HT-29 (cell line): Measurements from ENCODE around the gene DNAJC6. TPM values are rescaled to one million over a fixed set of nuclear protein-coding genes. Genes with fewer than 3 reads are reported as not detected.
A peak's percentile ranks its signal among the peaks of the same experiment; 100 is the strongest.
"Not testable (repeated sequence)": the region's sequence is repeated elsewhere in the genome, so short reads cannot be mapped to it uniquely, and the experiment has no call there.

Experiments
- DNase-seq: peaks from one replicate; pipeline ENCODE4 v3.0.0-alpha.2; 2015; ENCODE audit warnings: low spot score
- total RNA-seq: library from RNA; depleted of rRNA; stranded (reverse); fragments of >200 nt; shearing (Covaris generic); gene quantifications from 2 replicates; pipeline ENCODE4 v1.2.3, GENCODE V29; 2014

DNAJC6 gene
- total RNA-seq, 1 experiment from 2014 or later: 0.10 TPM

DNA sequence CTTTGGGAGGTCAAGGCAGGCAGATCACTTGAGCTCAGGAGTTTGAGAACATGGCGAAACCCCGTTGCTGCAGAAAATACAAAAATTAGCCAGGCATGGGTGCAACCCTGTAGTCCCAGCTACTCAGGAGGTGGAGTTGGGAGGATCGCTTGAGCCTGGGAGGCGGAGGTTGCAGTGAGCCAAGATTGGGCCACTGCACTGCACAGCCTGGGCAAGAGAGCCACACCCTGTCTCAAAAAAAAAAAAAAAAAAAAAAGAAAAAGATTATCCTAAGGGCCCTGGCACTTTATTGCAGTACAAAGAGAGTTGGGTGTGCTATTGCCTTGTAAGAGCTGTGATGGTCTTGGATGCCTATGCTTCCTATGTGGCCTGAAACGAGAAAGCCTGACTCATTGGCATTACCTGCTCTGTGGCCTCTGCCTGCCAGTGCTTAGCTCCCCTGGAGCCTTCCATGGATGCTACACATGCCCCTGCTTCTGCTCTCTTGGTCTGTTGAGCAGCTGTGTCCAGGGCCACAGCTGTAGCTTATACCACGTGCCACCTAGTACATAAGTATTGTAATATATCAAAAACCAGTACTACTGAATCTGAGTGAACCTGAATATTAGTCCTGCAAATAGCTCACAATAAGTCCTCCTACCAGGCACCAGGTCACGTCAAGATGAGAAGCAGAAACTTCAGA is 45.8 kb downstream of the DNAJC6 start:
- no peak for DNase-seq

DNA sequence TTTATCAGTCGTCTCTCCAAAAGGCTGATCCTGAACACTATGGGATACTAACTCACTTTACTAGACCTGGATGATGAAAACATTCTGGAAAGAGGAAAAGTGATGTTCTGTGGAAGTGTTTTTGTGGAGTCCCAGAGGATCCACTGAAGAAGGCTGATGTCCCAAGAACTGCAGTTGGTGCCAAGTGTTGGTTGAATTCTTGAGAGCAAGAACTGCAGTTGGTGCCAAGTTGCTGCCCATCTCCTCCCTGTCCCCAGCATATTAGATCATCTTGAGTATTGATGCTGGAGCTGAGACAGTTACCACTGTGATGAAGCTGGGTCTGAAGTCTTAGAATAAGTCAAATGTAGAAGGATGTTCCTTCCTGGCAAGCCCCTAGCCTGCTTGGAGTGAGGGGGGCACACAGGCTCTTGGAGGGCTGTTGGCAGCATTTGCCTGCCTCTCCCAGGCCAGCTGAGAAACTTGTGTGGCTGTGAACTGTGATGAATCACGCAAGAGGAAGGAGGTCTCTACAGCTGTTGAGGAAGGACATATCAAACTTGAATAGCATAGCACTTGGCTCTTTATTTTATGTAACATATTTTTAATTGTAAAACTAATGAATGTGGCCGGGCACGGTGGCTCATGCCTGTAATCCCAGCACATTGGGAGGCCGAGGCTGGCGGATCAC is 48.1 kb downstream of the DNAJC6 start:
- no peak for DNase-seq

DNA sequence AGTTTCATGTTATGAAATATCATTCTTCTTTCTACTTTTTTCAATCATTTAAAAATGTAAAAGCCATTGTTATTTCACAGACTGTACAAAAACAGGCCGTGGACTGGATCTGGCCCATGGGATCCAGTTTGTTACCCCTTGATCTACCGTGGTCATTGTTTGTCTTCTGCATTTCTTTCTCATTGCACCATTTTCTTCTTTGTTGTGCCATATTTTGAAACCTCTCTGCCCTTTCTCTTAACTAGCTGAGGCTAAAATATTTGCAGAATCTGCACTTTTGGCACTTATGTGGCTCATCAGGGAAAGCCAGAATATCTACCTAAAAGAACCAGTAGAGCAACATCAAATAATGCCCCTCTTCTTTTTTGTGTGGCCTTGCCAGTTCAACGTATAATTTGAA is 50.5 kb downstream of the DNAJC6 start:
- DNase-seq: no peak

DNA sequence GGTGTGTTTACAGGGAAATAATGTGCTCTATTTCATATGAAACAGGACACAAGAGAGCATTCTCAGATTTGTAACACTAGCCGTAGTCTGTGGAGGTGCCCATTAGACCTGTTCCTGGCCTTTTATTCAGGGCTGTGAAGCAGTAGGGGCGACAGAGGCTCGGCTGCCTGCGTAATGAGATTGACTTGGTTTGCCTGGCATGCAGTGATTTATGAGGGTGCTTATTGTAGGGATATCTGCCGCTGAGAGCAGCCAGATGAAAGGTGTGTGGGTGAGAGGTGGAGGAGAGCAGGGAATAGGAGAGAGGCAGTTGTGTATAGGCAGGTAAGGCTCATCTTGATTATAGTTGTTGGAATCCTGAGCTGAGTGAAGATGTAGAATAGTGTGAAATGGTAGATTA is 51.3 kb downstream of the DNAJC6 start:
- no peak for DNase-seq

DNA sequence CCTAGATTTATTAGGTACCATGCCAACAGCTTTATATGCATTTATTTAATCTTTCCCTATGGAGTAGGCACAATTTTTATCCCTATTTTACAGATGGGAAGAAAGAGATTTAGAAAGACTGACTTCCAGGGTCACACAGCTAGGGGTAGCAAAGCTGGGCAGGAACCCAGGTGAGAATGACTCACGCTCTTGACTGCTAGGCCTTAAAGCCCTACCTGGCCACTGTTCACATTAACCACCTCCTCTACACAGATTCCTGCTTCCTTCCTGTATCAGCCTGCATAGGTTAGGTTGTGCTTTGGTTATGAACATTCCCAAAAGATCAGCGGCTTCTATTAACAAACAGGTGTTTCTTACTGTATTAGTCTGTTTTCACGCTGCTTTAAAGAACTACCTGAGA is 53.2 kb downstream of the DNAJC6 start:
- DNase-seq: peak; percentile 11

DNA sequence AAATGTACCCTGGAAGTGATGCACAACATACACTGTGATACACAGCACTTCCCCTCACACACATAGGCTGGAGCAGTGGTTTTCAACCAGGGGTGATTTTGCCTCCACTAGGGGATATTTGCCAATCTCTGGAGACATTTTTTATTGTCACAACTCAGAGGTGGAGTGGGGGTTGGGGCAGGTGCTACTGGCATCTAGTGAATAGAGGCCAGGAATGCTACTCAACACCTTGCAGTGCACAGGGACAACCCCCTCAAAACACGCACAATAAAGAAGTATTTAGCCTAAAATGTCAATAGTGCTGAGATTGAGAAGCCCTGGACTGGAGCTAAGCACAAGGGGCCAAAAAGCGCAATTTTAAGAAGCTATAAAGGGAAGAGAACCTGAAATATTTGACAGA is 54.1 kb downstream of the DNAJC6 start:
- no peak for DNase-seq

DNA sequence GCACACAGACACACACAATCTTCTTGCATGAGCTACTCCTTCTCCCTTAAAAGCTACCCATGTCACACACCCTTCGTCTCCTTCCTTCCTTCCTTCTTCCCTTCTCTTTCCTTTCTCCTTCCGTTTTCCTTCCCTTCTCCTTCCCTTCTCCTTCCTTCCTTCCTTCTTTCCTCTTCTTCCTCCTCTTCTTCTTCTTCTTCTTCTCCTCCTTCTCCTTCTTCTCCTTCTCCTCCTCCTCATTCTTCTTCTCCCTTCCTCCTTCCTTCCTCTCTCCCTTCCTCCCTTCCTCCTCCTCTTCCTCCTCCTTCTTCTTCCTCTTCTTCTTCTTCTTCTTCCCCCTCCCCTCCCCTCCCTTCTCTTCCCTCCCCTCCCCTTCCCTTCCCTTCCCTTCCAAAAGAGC is 59.1 kb downstream of the DNAJC6 start:
- no peak for DNase-seq

DNA sequence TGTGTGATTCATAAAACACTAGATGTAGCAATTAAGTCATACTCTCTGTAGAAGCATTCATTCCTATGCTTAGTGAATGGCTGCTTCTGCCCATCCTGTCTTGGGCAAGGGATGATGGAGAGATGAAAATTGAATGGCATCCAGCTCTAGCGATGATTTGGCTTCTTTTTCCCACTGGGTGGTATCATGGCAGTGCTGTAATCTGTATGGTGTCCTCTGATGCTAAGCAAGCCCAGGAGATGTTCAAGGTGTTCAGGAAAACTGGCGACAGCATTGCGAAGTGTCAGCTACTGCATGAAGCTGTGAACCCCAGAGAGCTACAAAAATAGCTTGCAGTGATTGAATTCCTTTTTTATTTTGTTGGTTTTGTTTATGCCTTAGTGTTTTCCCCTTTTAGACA is 62.2 kb downstream of the DNAJC6 start:
- no peak for DNase-seq

DNA sequence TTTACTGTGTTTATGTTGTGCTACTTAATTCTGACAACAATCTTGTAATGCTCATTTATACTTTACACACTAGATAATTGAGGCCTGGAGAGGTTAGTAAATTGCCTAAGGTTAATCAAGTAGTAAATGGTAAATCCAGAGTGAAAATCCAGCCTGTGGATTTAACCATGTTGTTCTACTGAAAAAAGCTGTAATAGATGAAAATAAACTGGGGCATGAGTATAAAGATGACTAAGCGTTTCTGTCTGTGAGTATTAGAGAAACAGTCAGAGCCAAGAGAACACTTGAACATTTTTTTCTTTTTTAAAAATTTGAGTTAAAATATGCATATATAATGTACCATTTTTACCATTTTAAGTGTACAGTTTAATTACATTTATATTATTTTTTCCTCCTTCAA is 63.2 kb downstream of the DNAJC6 start:
- no peak for DNase-seq

DNA sequence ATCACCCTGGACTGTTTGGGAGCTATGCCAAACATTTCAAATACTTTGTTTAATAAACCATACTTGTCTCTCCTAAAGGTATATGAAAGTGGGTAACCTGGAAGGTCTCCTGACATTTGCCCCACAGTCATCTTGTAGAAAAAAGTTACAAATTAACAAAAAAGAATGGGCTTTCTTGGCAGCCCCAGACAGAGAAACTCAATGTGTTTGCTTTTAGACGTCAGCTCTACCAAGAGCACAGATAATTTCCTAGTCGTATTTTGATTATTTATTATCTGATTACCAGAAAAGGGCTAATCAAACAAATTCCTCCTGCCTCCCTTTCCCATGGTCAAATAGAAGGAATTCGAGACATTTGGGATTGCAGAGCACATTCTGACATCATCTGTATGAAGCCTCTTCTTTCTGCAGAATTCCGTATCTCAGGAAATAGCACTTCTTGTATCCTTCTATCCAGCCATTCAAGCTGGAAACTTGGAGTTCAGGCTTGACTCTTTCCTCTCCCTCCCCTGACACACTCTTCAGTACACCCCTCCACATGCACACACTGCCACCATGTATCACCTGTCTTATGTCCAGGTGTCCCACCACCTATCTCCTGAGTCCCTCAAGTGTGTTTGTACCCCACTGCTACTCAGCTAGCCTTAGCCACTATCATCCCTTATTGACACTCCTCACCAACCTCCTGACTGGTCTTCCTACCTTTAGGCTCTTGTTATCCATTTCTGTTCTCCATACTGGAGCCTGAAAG is 68.3 kb downstream of the DNAJC6 start:
- no peak for DNase-seq

DNA sequence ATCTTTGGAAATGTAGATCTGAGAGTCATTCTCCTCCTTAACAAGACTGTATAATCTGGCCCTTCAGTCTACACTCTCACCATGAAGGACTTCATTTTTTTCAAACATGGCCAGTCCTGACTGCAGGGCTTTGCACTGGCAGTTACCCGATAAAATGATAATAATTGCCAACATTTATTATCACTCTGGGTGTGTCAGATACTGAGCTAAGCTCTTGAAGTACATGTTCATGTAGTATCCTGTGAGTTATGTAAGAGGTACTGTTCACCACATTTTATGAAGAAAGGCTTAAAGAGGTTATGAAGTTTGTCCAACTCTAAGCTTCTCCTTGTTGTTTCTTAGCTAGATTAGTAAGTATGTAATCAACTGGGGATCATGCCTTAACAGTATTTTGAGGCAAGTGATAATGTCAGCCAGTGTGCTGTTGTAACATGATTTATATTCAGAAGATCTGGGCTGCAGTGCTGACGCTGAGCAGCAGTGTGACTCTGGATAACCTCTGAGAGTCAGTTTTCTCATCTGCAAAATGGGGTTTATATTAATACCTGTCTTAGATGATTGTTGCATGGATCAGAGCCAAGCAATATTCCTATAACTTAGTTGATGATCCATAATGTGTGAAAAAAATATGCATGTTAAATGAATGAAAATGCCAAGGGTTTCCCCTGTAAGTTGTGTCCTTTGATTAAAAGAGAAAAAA is 69.1 kb downstream of the DNAJC6 start:
- no peak for DNase-seq

DNA sequence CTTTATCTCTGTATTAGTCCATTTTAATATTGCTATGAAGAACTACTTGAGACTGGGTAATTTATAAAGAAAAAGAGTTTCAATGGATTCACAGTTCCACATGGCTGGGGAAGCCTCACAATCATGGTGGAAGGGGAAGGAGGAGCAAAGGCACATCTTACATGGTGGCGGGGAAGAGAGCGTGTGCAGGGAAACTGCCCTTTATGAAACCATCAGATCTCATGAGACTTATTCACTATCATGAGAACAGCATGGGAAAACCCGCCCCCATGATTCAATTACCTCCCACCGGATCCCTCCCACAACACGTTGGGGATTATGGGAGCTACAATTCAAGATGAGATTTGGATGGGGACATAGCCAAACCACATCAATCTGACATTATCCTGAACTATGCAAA is 75.1 kb downstream of the DNAJC6 start:
- DNase-seq: not testable (repeated sequence)

DNA sequence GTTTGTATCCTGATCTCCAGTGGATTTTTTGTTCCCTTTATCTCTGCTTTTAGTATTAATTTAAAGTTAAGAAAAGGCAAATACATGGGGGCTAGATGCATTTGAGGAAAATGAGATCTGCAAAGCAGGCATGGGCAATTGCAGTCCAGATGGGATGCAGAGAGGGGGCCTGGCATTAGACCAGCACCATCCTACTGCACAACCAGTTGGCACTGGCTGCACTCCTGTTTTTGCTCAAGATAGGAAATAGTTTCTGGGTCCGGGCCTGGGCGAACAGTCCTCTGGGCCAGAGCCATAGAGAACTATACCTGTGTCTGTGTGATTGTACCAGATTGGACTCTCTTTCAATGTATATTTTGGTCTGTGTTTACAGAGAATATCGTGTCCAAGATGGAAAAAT is 77.1 kb downstream of the DNAJC6 start:
- no peak for DNase-seq

DNA sequence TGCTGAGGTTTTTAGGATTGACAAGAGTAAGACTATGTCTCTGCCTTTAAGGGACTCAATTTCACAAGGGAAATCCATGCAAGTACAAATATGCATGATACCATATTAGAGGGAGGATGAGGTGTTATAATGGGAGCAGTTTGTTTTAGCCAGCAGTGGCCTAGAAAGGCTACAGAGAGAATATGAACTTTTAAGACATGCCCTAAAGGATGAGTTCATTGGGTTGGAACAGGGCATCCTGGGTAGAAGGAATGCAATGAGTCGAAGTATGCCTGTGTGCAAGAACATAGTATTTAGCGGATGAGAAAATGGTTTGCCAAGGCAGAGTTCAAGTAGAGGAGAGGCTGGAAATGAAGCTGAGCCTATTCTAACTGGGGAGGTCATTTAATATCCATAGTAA is 78.5 kb downstream of the DNAJC6 start:
- DNase-seq: no peak

DNA sequence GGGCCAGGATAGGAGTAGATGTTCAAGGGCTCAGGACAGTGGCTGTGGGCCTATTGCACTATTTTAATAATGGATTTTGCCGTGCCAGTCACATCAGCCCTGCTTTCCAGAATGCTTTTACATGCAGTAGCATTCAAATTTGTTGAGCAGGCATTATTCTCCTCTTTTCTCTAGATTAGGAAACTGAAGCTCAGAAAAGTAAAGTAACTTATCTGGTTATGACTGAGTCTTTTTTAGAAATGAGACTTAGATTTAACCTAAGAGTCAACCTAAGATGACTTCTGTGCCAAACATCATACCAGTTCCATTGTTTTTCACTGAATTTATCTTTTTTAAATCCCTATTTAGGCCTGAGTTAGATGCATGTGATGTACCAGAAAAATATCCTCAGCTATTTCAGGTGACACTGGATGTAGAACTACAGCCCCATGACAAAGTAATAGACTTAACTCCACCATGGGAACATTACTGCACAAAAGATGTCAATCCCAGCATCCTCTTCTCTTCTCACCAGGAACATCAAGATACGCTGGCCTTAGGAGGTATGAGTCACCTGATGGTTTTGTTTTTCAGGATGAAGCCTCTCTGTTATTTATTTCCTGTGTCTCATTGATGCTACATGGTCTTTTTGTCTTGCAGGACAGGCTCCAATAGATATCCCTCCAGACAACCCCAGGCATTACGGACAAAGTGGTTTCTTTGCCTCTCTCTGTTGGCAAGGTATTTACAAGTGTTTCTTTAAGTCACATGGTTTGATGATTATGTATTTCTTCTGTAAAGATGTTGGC is 79.8 kb downstream of the DNAJC6 start:
- DNase-seq: no peak

DNA sequence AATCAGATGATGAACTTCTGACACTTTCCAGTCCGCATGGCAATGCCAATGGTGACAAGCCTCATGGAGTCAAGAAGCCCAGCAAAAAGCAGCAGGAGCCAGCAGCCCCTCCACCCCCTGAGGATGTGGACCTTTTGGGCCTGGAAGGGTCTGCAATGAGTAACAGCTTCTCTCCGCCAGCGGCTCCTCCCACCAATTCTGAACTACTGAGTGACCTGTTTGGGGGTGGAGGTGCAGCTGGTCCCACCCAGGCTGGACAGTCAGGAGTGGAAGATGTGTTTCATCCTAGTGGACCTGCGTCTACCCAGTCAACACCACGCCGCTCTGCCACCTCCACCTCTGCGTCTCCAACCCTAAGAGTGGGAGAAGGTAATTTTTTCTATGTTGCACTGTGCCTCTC is 83.2 kb downstream of the DNAJC6 start:
- no peak for DNase-seq

DNA sequence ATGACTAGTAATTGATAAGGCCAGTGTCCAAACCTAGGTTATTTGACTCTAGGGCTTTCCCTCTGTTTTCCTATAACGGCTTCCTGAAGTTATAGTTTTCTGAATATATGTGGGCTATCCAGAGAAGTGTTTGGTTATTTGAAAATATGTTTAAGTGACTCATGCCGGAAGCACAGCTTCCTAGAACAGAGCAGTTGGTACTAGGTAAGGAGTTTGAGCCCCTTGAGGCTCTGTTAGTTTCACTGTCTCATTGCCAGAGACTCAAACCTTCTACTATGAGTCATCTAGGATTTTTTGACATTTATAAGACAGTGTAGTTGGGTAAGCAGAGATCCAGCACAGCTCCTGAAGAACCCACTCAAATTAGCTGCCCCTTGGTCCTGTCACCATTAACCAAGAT is 84.0 kb downstream of the DNAJC6 start:
- DNase-seq: no peak

DNA sequence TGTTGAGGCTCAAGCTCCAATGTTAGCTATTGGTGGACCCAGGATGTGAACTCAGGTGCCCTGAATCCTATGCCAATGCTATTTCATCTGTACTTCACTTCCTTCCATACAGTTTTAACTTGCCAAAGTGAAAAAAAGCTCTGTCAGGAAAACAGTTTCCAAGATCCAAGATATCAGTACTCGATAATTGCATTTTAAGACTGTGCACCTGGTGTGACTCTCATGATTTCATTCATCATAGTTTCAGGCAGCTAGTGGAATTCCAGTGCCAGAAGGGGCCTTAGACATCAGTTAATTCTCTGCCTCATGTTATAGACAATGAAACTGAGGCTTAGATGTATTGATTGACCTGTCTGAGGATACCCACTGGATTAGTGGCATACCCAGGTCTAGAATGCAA is 84.6 kb downstream of the DNAJC6 start:
- no peak for DNase-seq

DNA sequence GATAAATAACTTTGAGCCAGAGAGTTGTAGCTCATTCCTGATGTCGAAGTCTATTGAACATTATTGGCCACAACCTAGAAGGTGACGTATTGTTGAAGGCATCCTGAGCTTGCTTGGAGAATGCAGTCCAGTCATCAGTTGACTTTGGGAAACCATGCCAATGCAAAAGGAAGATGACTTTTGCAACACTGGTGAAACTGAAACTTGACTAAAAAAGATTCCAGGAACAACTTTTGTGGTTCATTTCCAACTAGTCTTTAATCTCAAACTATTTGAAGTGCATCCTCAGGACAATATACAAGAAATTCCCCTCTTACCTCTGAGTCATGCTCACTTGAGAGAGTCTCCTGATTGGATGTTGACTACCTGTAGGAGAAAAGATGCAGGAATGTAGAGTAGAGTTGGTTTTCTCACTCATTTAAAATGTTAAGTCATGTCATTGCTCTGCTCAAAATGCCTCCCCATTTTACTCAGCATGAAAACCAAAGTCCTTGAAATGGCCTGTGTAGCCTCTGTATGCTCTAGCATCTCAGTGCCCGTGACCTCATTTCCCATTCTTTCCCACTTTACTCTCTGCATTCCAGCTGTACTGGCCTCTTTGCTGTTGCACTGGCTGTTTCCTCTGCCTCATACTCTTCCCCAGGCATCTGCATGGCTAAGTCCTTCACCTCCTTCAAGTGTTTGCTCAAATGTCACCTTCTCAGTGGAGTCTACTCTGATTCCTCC is 86.7 kb downstream of the DNAJC6 start:
- no peak for DNase-seq

DNA sequence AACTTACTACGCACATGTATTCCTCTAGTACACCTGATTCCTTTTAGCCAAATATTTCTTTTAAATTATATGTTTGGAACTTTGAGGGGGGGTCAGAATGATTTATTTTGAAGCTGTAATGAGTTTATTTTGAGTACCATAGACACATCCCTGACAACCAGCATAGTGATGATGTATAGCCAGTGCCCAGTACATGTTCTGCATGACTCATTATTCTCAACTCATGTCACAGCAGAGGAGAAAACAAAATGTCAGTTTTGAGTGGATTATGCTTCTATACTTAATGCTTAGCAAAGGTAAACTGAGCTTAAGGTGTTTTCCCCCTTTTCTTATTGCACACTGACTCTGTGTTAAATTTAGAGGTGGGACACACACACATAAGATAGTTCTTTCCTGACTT is 88.7 kb downstream of the DNAJC6 start:
- DNase-seq: no peak

DNA sequence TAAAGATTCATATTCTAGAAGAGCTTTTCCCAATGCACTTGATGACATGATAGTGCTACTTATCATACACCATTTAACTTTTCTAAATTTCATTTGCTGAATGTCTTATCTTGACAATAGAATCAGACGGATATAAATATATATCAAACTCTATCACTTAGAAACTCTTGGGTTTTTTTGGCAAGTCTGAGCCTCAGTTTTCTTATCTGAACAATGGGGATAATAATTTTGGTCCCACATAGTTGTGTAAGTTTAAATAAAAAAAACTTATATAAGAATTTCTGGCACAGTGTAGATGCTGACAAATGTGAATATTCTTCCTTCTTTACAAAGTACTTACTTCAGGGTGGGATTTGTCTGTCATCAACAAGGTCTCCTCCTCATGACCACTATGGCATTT is 89.7 kb downstream of the DNAJC6 start:
- DNase-seq: no peak
